Epithelial cell of proximal tubule (primary cell): ENCODE measurements around the gene CLCC1. TPM values are rescaled to one million over a fixed set of nuclear protein-coding genes. Genes with fewer than 3 reads are reported as not detected.

ENCODE experiments used
- DNase-seq: peaks from one replicate; pipeline ENCODE4 v3.0.0-alpha.2; 2011; ENCODE audit warnings: low read depth
- H3K4me3 ChIP-seq: 2 replicates; pipeline ENCODE4 v1.5.1; 2011; ENCODE audit warnings: low read depth, mild to moderate bottlenecking, low read length
- CTCF ChIP-seq: conservative IDR thresholded peaks from 2 replicates; pipeline ENCODE4 v1.5.1; 2012; ENCODE audit warnings: low read depth, mild to moderate bottlenecking, low read length
- total RNA-seq: library from RNA; depleted of rRNA; stranded (reverse); fragments of >200 nt; gene quantifications from 2 replicates; pipeline ENCODE4 v1.2.3, GENCODE V29; 2015

The CLCC1 gene
- total RNA-seq, 1 donor from 2014 or later = 17.7 TPM

GRCh38 chr1:108925920-108926319, 37.4 kb downstream of the CLCC1 start:
- H3K4me3 ChIP-seq = no peak overlapping the region
- TF ChIP-seq CTCF = no peak
- no peak for DNase-seq

GRCh38 chr1:108916788-108917187, 46.5 kb downstream of the CLCC1 start:
- TF ChIP-seq CTCF = no peak
- no peak for DNase-seq
- no peak overlapping the region for H3K4me3 ChIP-seq

Other genes starting within 250 kb of the CLCC1 start
- gene STXBP3, start 216.8 kb downstream of the CLCC1 start, total RNA-seq = 24.3 and 36.7 TPM in 2 replicates
- gene AKNAD1, start 106.4 kb downstream of the CLCC1 start, total RNA-seq = not detected in 2 replicates
- 35.2 and 49.9 TPM in 2 replicates for gene GPSM2, start 86.5 kb downstream of the CLCC1 start, total RNA-seq
- 8.0 and 10.3 TPM in 2 replicates for gene WDR47, start 78.6 kb upstream of the CLCC1 start, total RNA-seq
- 33.6 and 44.5 TPM in 2 replicates for gene TAF13, start 112.5 kb upstream of the CLCC1 start, total RNA-seq
- 12.5 and 13.1 TPM in 2 replicates for gene TMEM167B, start 127.3 kb upstream of the CLCC1 start, total RNA-seq
- 0.29 TPM in 1 of 2 replicates, not detected in the other for gene ELAPOR1, start 150.6 kb upstream of the CLCC1 start, total RNA-seq